GM23338 (cell line): ENCODE data around the gene LCN6.

Source experiments
- CREB1 ChIP-seq: fragments of 250-450 bp; sonication (Bioruptor Pico); IDR thresholded peaks from 2 replicates; pipeline ENCODE4 v1.5.0; 2020; ENCODE audit warnings: low read depth, mild to moderate bottlenecking, moderate library complexity
- CTCF ChIP-seq, 2 experiments: fragments of 200-600 bp in 1 of 2; sonication (generic) in 1 of 2; conservative IDR thresholded peaks; 2 replicates each; pipeline versions ENCODE4 v1.5.1 to v1.6.1; 2016 to 2017; ENCODE audit warnings: antibody characterized with exemption in 2 of 2, low read depth in 2 of 2, mild to moderate bottlenecking in 2 of 2, moderate library complexity in 1 of 2
- EZH2 ChIP-seq: fragments of 200-600 bp; sonication (generic); IDR thresholded peaks from one replicate; pipeline ENCODE4 v1.8.0; 2017; ENCODE audit warnings: antibody characterized with exemption, mild to moderate bottlenecking, low read depth; ENCODE audit not compliant: unreplicated experiment
- EZH2phosphoT487 ChIP-seq: fragments of 200-600 bp; sonication (generic); IDR thresholded peaks from one replicate; pipeline ENCODE4 v1.8.1; 2018; ENCODE audit warnings: antibody characterized with exemption; ENCODE audit not compliant: unreplicated experiment
- JUNB ChIP-seq: IDR thresholded peaks from one replicate; pipeline ENCODE4 v1.6.1; 2016; ENCODE audit warnings: antibody characterized with exemption; ENCODE audit not compliant: unreplicated experiment
- POLR2AphosphoS5 ChIP-seq: IDR thresholded peaks from 2 replicates; pipeline ENCODE4 v1.6.1; 2016; ENCODE audit warnings: antibody characterized with exemption, low read depth
- ZNF331 ChIP-seq: fragments of 250-450 bp; sonication (Bioruptor Pico); IDR thresholded peaks from 2 replicates; pipeline ENCODE4 v1.5.0; 2020; ENCODE audit warnings: low read depth, mild to moderate bottlenecking, moderate library complexity
- ZNF462 ChIP-seq: fragments of 250-450 bp; sonication (Bioruptor Pico); IDR thresholded peaks from 2 replicates; pipeline ENCODE4 v1.5.0; 2020; ENCODE audit warnings: mild to moderate bottlenecking, moderate library complexity
- TF ChIP-seq, protein P1 (sequence below): IDR thresholded peaks from 2 replicates; pipeline ENCODE4 v1.6.1; 2016; ENCODE audit warnings: antibody characterized with exemption
- TF ChIP-seq, protein P2 (sequence below): IDR thresholded peaks from one replicate; pipeline ENCODE4 v1.6.1; 2018; ENCODE audit warnings: antibody characterized with exemption; ENCODE audit not compliant: unreplicated experiment

DNA sequence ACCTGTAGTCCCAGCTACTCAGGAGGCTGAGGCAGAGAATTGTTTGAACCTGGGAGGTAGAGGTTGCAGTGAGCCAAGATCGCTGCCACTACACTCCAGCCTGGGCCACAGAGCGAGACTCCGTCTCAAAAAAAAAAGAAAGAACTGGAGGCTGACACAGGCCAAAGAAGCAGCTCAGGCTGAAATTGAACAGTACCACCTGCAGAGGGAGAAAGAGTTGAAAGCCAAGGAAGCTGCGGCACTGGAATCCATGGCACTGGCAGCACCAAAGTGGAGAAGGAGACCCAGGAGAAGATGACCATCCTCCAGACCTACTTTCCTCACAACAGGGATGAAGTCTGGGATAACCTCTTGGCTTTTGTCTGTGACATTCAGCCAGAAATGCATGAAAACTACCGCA is 31.5 kb upstream of the LCN6 start:
- TF ChIP-seq EZH2 (no peak), POLR2AphosphoS5 (no peak), CTCF (conservative IDR thresholded peaks at IDR 0.05; ENCODE audit: low read depth in 2 of 2) (no peak), CREB1 (CRISPR knock-in tag) (no peak), EZH2phosphoT487 (no peak), ZNF331 (no peak), JUNB (no peak), ZNF462 (CRISPR knock-in tag) (no peak)
- TF ChIP-seq, protein P1, sequence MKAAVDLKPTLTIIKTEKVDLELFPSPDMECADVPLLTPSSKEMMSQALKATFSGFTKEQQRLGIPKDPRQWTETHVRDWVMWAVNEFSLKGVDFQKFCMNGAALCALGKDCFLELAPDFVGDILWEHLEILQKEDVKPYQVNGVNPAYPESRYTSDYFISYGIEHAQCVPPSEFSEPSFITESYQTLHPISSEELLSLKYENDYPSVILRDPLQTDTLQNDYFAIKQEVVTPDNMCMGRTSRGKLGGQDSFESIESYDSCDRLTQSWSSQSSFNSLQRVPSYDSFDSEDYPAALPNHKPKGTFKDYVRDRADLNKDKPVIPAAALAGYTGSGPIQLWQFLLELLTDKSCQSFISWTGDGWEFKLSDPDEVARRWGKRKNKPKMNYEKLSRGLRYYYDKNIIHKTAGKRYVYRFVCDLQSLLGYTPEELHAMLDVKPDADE, result no peak
- TF ChIP-seq, protein P2, sequence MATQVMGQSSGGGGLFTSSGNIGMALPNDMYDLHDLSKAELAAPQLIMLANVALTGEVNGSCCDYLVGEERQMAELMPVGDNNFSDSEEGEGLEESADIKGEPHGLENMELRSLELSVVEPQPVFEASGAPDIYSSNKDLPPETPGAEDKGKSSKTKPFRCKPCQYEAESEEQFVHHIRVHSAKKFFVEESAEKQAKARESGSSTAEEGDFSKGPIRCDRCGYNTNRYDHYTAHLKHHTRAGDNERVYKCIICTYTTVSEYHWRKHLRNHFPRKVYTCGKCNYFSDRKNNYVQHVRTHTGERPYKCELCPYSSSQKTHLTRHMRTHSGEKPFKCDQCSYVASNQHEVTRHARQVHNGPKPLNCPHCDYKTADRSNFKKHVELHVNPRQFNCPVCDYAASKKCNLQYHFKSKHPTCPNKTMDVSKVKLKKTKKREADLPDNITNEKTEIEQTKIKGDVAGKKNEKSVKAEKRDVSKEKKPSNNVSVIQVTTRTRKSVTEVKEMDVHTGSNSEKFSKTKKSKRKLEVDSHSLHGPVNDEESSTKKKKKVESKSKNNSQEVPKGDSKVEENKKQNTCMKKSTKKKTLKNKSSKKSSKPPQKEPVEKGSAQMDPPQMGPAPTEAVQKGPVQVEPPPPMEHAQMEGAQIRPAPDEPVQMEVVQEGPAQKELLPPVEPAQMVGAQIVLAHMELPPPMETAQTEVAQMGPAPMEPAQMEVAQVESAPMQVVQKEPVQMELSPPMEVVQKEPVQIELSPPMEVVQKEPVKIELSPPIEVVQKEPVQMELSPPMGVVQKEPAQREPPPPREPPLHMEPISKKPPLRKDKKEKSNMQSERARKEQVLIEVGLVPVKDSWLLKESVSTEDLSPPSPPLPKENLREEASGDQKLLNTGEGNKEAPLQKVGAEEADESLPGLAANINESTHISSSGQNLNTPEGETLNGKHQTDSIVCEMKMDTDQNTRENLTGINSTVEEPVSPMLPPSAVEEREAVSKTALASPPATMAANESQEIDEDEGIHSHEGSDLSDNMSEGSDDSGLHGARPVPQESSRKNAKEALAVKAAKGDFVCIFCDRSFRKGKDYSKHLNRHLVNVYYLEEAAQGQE, result no peak
